Gastrocnemius medialis (tissue), 4 donors: ENCODE measurements around the gene SNRPB2. TPM values are rescaled to one million over a fixed set of nuclear protein-coding genes. Genes with fewer than 3 reads are reported as not detected.

Experiments
- ATAC-seq, 2 donors: fragments of 150-250 bp; one replicate each; pipeline ENCODE4 v1.9.1; 2016
- DNase-seq, 2 donors: peaks; one replicate each; pipeline ENCODE4 v3.0.0-alpha.2; 2019
- H3K27ac ChIP-seq, 4 donors: fragments of 200-600 bp; sonication (generic); 1 replicate in 1 of 4; 2 replicates in 3 of 4; pipeline ENCODE4 v1.5.1; 2016 to 2018; ENCODE audit warnings: mild to moderate bottlenecking in 2 of 4, moderate library complexity in 1 of 4
- H3K27me3 ChIP-seq, 3 donors: fragments of 200-600 bp; sonication (generic) in 2 of 3; 1 replicate in 1 of 3; 2 replicates in 2 of 3; pipeline versions ENCODE4 v1.5.1 to v1.6.0; 2016 to 2019; ENCODE audit warnings: mild to moderate bottlenecking in 1 of 3, moderate library complexity in 1 of 3
- H3K36me3 ChIP-seq, 2 donors: fragments of 200-600 bp; sonication (generic) in 1 of 2; one replicate each; pipeline ENCODE4 v1.5.1; 2017 to 2018
- H3K4me1 ChIP-seq, 2 donors: fragments of 200-600 bp; sonication (generic) in 1 of 2; one replicate each; pipeline ENCODE4 v1.5.1; 2016 to 2017; ENCODE audit warnings: mild to moderate bottlenecking in 2 of 2
- H3K4me3 ChIP-seq, 4 donors: fragments of 200-600 bp; sonication (generic) in 3 of 4; 1 replicate in 1 of 4; 2 replicates in 3 of 4; pipeline ENCODE4 v1.5.1; 2016 to 2019; ENCODE audit warnings: mild to moderate bottlenecking in 2 of 4
- H3K9me3 ChIP-seq, 3 donors: fragments of 200-600 bp; sonication (generic) in 2 of 3; 1 replicate in 1 of 3; 2 replicates in 2 of 3; pipeline ENCODE4 v1.5.1; 2016 to 2019
- CTCF ChIP-seq, 5 experiments: fragments of 450-650 bp in 3 of 5; fragments of 200-600 bp in 2 of 5; sonication (generic) in 2 of 5; IDR thresholded peaks in 4 of 5; conservative IDR thresholded peaks in 1 of 5; 1 replicate in 4 of 5; 2 replicates in 1 of 5; pipeline ENCODE4 v1.5.1; 2016 to 2019; ENCODE audit warnings: antibody characterized with exemption in 5 of 5, mild to moderate bottlenecking in 3 of 5, moderate library complexity in 3 of 5
- POLR2A ChIP-seq, 2 donors: fragments of 450-650 bp; IDR thresholded peaks; one replicate each; pipeline ENCODE4 v1.6.1; 2017; ENCODE audit warnings: antibody characterized with exemption in 2 of 2, mild to moderate bottlenecking in 2 of 2, moderate library complexity in 2 of 2
- in situ Hi-C, 4 donors: fragments of 200-750 bp; cut with MboI; loops; one replicate each; pipeline versions ENCODE4 v1.15.0 to v1.8.0; 2017; ENCODE audit warnings: low sequenced_read_pairs in 4 of 4
- intact Hi-C: fragments of 100-400 bp; cut with DNase I; formaldehyde crosslinking; loops from one replicate; pipeline ENCODE4 v1.15.1; 2023; ENCODE audit warnings: low total_unique reads
- total RNA-seq, 4 donors: library from RNA; depleted of rRNA; stranded (reverse); fragments of >200 nt; gene quantifications; one replicate each; pipeline versions ENCODE4 v1.1.0 to v1.2.3, GENCODE V29; 2016

The SNRPB2 gene
- total RNA-seq, 4 donors from 2014 or later = 18.6 to 37.5 (median 31.7) TPM

- DNase-seq (no peak), ATAC-seq (no peak)
- no peaks in the 10 kb centered on the region for H3K27me3 ChIP-seq
- intact Hi-C loops (loop anchor here (1.0 to 5.0 kb wide), 2 partner anchors 58 to 242 kb away; no protein-coding TSS in a partner anchor), in situ Hi-C loops (loop anchor here in 2 of 4 donors (10.0 to 25.0 kb wide), 2 partner anchors 246 to 248 kb away; no protein-coding TSS in a partner anchor)
- no peaks in the 10 kb centered on the region for H3K4me1 ChIP-seq
- no peaks in the 10 kb centered on the region for H3K36me3 ChIP-seq
- H3K9me3 ChIP-seq = no peaks in the 10 kb centered on the region
- TF ChIP-seq POLR2A (IDR thresholded peaks at IDR 0.05) = no peak
- no peak for TF ChIP-seq CTCF (IDR thresholded peaks at IDR 0.05 in 4 of 5, conservative IDR thresholded peaks at IDR 0.05 in 1 of 5)
- no peak overlapping the region for H3K4me3 ChIP-seq
- H3K27ac ChIP-seq = no peak overlapping the region
Measured at GRCh38 chr20:16760431-16761304, 30.8 kb downstream of the SNRPB2 start.

DNA sequence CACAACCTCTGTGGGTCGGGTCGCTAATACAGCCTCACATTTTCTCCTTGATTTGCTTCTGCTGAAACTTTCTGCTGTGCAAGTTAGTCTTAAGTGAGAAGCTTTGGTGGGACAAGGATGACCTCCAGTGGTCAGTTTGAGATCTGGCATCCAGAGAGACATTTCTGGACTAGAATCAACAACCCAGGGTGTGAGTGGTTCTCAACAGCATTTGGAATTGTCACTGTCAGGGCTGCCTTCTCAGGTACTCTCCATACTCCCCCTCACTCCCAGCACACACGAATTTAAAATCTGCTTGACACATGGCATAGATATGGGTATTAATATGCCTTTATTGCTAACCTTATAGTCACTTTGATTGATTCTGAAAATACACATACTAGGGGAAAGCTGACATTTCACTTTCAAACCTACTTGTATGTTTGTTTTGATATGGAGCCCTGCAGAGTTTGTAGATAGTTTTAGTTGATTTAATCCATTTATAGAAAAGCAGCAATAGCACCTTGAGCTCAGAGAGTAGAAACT, 31.5 kb downstream of the SNRPB2 start:
- H3K36me3 ChIP-seq = no peaks in the 10 kb centered on the region
- intact Hi-C loops = loop anchor here (1.0 to 5.0 kb wide), 2 partner anchors 59 to 243 kb away; no protein-coding TSS in a partner anchor
- in situ Hi-C loops = loop anchor here in 2 of 4 donors (10.0 to 25.0 kb wide), 2 partner anchors 247 to 249 kb away; no protein-coding TSS in a partner anchor
- H3K27ac ChIP-seq = no peak overlapping the region
- no peaks in the 10 kb centered on the region for H3K9me3 ChIP-seq
- H3K4me1 ChIP-seq = no peaks in the 10 kb centered on the region
- no peak overlapping the region for H3K4me3 ChIP-seq
- no peak for TF ChIP-seq POLR2A (IDR thresholded peaks at IDR 0.05)
- TF ChIP-seq CTCF (IDR thresholded peaks at IDR 0.05 in 4 of 5, conservative IDR thresholded peaks at IDR 0.05 in 1 of 5) = peak; percentile 53 to 71 (median 64)
- no peaks in the 10 kb centered on the region for H3K27me3 ChIP-seq
- ATAC-seq = peak; percentile 70 to 91
- DNase-seq = peak in 1 of 2 donors; percentile 26

DNA sequence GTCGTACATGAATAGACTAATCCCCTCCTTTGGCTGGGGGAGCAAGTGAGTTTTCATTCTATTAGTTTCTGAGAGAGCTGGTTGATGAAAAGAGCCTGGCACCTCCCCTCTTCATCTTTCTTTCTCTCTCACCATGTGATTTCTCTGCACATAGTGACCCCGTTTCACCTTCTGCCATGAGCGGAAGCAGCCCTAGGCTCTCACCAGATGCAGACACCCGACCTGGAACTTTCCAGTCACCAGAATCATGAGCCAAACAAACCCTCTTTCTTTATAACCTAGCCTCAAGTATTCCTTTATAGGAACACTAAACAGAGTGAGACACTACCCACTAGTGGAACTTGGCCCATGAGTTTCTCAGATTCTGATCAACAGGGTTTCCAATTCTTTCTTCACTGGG, 34.7 kb downstream of the SNRPB2 start:
- ATAC-seq (no peak), DNase-seq (no peak)
- no peaks in the 10 kb centered on the region for H3K36me3 ChIP-seq
- H3K4me1 ChIP-seq = no peaks in the 10 kb centered on the region
- H3K4me3 ChIP-seq = no peak overlapping the region
- no peaks in the 10 kb centered on the region for H3K9me3 ChIP-seq
- no peaks in the 10 kb centered on the region for H3K27me3 ChIP-seq
- in situ Hi-C loops (loop anchor here in 2 of 4 donors (10.0 to 25.0 kb wide), 2 partner anchors 250 to 252 kb away; no protein-coding TSS in a partner anchor), intact Hi-C loops (loop anchor here (5.0 kb wide), 1 partner anchor 62 kb away; no protein-coding TSS in a partner anchor)
- no peak for TF ChIP-seq POLR2A (IDR thresholded peaks at IDR 0.05)
- no peak for TF ChIP-seq CTCF (IDR thresholded peaks at IDR 0.05 in 4 of 5, conservative IDR thresholded peaks at IDR 0.05 in 1 of 5)
- H3K27ac ChIP-seq = no peak overlapping the region

GRCh38 chr20:16771213-16771612, 41.4 kb downstream of the SNRPB2 start:
- DNase-seq (no peak), ATAC-seq (no peak)
- Histone ChIP-seq H3K9me3 (no peaks in the 10 kb centered on the region), H3K4me1 (no peaks in the 10 kb centered on the region), H3K27me3 (no peaks in the 10 kb centered on the region), H3K4me3 (no peak overlapping the region), H3K36me3 (no peaks in the 10 kb centered on the region), H3K27ac (no peak overlapping the region)
- in situ Hi-C loops (loop anchor here in 1 of 4 donors (25.0 kb wide), 1 partner anchor 259 kb away; no protein-coding TSS in a partner anchor), intact Hi-C loops (no loop called here)
- TF ChIP-seq CTCF (IDR thresholded peaks at IDR 0.05 in 4 of 5, conservative IDR thresholded peaks at IDR 0.05 in 1 of 5) = no peak
- no peak for TF ChIP-seq POLR2A (IDR thresholded peaks at IDR 0.05)
